Ishikawa (cell line): ENCODE measurements around the gene CASK.

ENCODE experiments used
- CEBPB ChIP-seq: IDR thresholded peaks from 2 replicates; pipeline ENCODE4 v1.6.1; 2012
- EGR1 ChIP-seq: IDR thresholded peaks from 2 replicates; pipeline ENCODE4 v1.6.1; 2012
- TAF1 ChIP-seq: IDR thresholded peaks from 2 replicates; pipeline ENCODE4 v1.6.1; 2012; ENCODE audit warnings: low read depth, mild to moderate bottlenecking
- TF ChIP-seq, protein P1 (sequence below): IDR thresholded peaks from 2 replicates; pipeline ENCODE4 v1.6.1; 2012
- TF ChIP-seq, protein P2 (sequence below): IDR thresholded peaks from 2 replicates; pipeline ENCODE4 v1.6.1; 2012; ENCODE audit warnings: low read depth, mild to moderate bottlenecking

DNA sequence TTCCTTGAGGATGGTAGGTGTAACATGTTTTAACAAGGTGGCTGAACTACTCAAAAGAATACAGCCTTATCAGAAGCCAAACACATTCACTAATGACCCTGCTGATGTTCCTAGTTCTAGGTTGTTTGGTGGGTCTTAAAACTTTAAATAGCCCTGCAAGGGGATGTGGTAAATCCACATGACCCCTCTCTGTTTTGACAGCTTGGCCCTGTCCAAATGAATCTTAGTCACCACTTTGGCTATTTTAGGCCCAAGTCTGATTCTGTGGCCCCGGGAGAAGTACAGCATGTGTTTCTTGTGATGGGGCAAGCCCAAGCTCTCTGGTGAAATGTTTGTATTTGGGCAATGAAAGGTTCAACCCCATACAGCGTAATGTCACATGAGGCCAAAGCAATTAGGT is 289.1 kb downstream of the CASK start:
- TF ChIP-seq CEBPB (no peak), TAF1 (no peak), EGR1 (no peak)
- TF ChIP-seq, protein P1, sequence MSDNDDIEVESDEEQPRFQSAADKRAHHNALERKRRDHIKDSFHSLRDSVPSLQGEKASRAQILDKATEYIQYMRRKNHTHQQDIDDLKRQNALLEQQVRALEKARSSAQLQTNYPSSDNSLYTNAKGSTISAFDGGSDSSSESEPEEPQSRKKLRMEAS = no peak
- TF ChIP-seq, protein P2, sequence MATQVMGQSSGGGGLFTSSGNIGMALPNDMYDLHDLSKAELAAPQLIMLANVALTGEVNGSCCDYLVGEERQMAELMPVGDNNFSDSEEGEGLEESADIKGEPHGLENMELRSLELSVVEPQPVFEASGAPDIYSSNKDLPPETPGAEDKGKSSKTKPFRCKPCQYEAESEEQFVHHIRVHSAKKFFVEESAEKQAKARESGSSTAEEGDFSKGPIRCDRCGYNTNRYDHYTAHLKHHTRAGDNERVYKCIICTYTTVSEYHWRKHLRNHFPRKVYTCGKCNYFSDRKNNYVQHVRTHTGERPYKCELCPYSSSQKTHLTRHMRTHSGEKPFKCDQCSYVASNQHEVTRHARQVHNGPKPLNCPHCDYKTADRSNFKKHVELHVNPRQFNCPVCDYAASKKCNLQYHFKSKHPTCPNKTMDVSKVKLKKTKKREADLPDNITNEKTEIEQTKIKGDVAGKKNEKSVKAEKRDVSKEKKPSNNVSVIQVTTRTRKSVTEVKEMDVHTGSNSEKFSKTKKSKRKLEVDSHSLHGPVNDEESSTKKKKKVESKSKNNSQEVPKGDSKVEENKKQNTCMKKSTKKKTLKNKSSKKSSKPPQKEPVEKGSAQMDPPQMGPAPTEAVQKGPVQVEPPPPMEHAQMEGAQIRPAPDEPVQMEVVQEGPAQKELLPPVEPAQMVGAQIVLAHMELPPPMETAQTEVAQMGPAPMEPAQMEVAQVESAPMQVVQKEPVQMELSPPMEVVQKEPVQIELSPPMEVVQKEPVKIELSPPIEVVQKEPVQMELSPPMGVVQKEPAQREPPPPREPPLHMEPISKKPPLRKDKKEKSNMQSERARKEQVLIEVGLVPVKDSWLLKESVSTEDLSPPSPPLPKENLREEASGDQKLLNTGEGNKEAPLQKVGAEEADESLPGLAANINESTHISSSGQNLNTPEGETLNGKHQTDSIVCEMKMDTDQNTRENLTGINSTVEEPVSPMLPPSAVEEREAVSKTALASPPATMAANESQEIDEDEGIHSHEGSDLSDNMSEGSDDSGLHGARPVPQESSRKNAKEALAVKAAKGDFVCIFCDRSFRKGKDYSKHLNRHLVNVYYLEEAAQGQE = no peak
